ENCODE results near the gene COMT. TPM values are rescaled to one million over a fixed set of nuclear protein-coding genes. Genes with fewer than 3 reads are reported as not detected.

COMT gene
- polyA plus RNA-seq, 1 experiment: 79.4 TPM

DNA sequence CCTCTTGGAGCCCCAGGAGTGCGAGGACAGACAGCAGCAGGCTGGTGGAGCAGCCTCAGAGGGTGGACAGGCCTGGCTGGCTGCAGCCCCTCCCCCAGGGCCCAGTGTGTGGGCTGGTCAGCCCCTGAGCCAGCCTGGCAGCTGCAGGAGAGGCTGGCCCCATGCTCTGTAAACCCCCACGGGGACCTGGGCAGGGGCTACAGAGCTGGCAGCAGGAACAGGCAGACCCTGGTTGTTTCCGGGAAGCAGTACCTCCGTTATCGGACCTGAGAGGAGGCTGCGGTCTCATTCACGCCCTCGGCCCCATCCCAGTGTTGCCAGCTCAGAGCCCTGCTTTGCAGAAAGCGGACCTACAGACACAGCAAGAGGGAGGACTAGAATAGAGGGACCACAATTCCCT is 38.5 kb upstream of the COMT start:
- ChIA-PET CTCF (interaction anchor here (7.0 kb wide), 1 partner anchor 173 kb away, joined by 49 read pairs; no protein-coding TSS in a partner anchor), POLR2A (no interaction called here)
- DNase-seq (ENCODE audit: low read depth, low spot score): no peak
- Histone ChIP-seq H3K4me3 (ENCODE audit: low read depth, low read length) (no peak overlapping the region), H3K27ac (ENCODE audit: low read depth, low read length) (no peak overlapping the region), H3K9me3 (ENCODE audit: control insufficient read depth, insufficient read depth, low read length) (no peaks in the 10 kb centered on the region; the same call in 1 of the 2 replicates), H3K27me3 (ENCODE audit: control insufficient read depth, insufficient read depth, low read length) (no peaks in the 10 kb centered on the region)
- no peak for TF ChIP-seq CTCF (IDR thresholded peaks at IDR 0.05; ENCODE audit: low read depth, low read length)

GRCh38 chr22:19903513-19903912 is 38.1 kb upstream of the COMT start:
- no peaks in the 10 kb centered on the region; the same call in 1 of the 2 replicates for H3K9me3 ChIP-seq (ENCODE audit: control insufficient read depth, insufficient read depth, low read length)
- no peak for TF ChIP-seq CTCF (IDR thresholded peaks at IDR 0.05; ENCODE audit: low read depth, low read length)
- POLR2A ChIA-PET: no interaction called here
- no peak overlapping the region for H3K4me3 ChIP-seq (ENCODE audit: low read depth, low read length)
- no peak for DNase-seq (ENCODE audit: low read depth, low spot score)
- no peak overlapping the region for H3K27ac ChIP-seq (ENCODE audit: low read depth, low read length)
- CTCF ChIA-PET: interaction anchor here (7.0 kb wide), 1 partner anchor 173 kb away, joined by 49 read pairs; no protein-coding TSS in a partner anchor
- H3K27me3 ChIP-seq (ENCODE audit: control insufficient read depth, insufficient read depth, low read length): no peaks in the 10 kb centered on the region

- Histone ChIP-seq H3K9me3 (ENCODE audit: control insufficient read depth, insufficient read depth, low read length) (no peaks in the 10 kb centered on the region; the same call in 1 of the 2 replicates), H3K27ac (ENCODE audit: low read depth, low read length) (no peak overlapping the region), H3K4me3 (ENCODE audit: low read depth, low read length) (no peak overlapping the region), H3K27me3 (ENCODE audit: control insufficient read depth, insufficient read depth, low read length) (no peaks in the 10 kb centered on the region)
- DNase-seq (ENCODE audit: low read depth, low spot score): no peak
- ChIA-PET POLR2A (interaction anchor here (1.1 to 1.4 kb wide), 2 partner anchors 49 to 174 kb away, joined by 3 to 4 read pairs; no protein-coding TSS in a partner anchor), CTCF (interaction anchor here (1.2 to 7.0 kb wide), 2 partner anchors 43 to 174 kb away, joined by 4 to 49 read pairs; no protein-coding TSS in a partner anchor)
- TF ChIP-seq CTCF (IDR thresholded peaks at IDR 0.05; ENCODE audit: low read depth, low read length): no peak
Observed at GRCh38 chr22:19904174-19904856, 37.3 kb upstream of the COMT start.

DNA sequence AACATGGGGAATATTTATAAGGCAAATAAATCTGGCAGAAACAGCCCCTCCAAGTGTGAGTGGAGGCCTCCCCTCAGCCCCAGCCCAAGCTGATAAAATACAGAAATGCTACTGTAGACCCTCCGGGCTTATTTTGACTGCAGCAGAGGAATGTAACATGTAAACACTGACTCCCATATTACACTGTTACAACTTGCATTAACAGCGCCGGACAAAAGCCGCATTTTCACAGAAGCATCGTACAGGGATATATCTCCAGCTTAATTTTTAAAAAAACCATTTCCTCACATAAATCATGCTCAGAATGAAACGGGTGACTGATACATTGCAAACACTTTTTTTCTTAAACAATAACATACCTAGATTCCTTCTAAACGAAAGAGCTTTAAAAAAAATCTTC is 36.6 kb upstream of the COMT start:
- CTCF ChIA-PET: interaction anchor here (1.2 to 7.0 kb wide), 2 partner anchors 43 to 174 kb away, joined by 4 to 49 read pairs; no protein-coding TSS in a partner anchor
- no peak for TF ChIP-seq CTCF (IDR thresholded peaks at IDR 0.05; ENCODE audit: low read depth, low read length)

More for the DNA sequence above, 36.6 kb upstream of the COMT start:
- POLR2A ChIA-PET: interaction anchor here (1.1 to 1.4 kb wide), 2 partner anchors 50 to 174 kb away, joined by 3 to 4 read pairs; no protein-coding TSS in a partner anchor
- Histone ChIP-seq H3K4me3 (ENCODE audit: low read depth, low read length) (no peak overlapping the region), H3K27me3 (ENCODE audit: control insufficient read depth, insufficient read depth, low read length) (no peaks in the 10 kb centered on the region), H3K9me3 (ENCODE audit: control insufficient read depth, insufficient read depth, low read length) (no peaks in the 10 kb centered on the region; the same call in 1 of the 2 replicates), H3K27ac (ENCODE audit: low read depth, low read length) (no peak overlapping the region)
- DNase-seq (ENCODE audit: low read depth, low spot score): no peak
